ENCODE data around the gene MLX.
"Not testable (repeated sequence)": the region's sequence is repeated elsewhere in the genome, so short reads cannot be mapped to it uniquely, and the experiment has no call there.

The MLX gene

GRCh38 chr17:42581744-42582270, 14.9 kb downstream of the MLX start:
- no peak for DNase-seq

GRCh38 chr17:42584880-42585279, 18.0 kb downstream of the MLX start:
- peak; percentile 1 for DNase-seq

GRCh38 chr17:42585353-42585752, 18.5 kb downstream of the MLX start:
- DNase-seq, result no peak

- DNase-seq, result no peak
Measured at GRCh38 chr17:42586514-42587230, 19.8 kb downstream of the MLX start.

- no peak for DNase-seq
Measured at GRCh38 chr17:42590886-42591285, 24.0 kb downstream of the MLX start.

- DNase-seq, result no peak
Measured at GRCh38 chr17:42591411-42591810, 24.5 kb downstream of the MLX start.

- no peak for DNase-seq
Measured at GRCh38 chr17:42596386-42596785, 29.5 kb downstream of the MLX start.

- DNase-seq, result no peak
Measured at GRCh38 chr17:42598905-42599304, 32.0 kb downstream of the MLX start.

- DNase-seq, result no peak
Measured at GRCh38 chr17:42603318-42603717, 36.4 kb downstream of the MLX start.

GRCh38 chr17:42607769-42608168, 40.9 kb downstream of the MLX start:
- no peak for DNase-seq

- DNase-seq, result no peak
Measured at GRCh38 chr17:42608305-42609181, 41.6 kb downstream of the MLX start.

- peak; percentile 99 for DNase-seq
Measured at GRCh38 chr17:42609182-42609813, 42.4 kb downstream of the MLX start, which contains the start of the genes RETREG3 and TUBG1. Gene RETREG3 (minus strand): TSS chr17:42609374. CDS start chr17:42609324, 50 bp downstream. Gene TUBG1 (plus strand): TSS chr17:42609683. CDS start chr17:42609738, 55 bp downstream.

GRCh38 chr17:42609814-42610801, 43.2 kb downstream of the MLX start:
- not testable (repeated sequence) for DNase-seq

- no peak for DNase-seq
Measured at GRCh38 chr17:42612013-42612412, 45.1 kb downstream of the MLX start.

GRCh38 chr17:42613699-42614295, 46.9 kb downstream of the MLX start:
- no peak for DNase-seq

GRCh38 chr17:42617956-42618431, 51.1 kb downstream of the MLX start:
- DNase-seq, result no peak

GRCh38 chr17:42618442-42619150, 51.7 kb downstream of the MLX start:
- no peak for DNase-seq

- DNase-seq, result not testable (repeated sequence)
Measured at GRCh38 chr17:42621987-42622386, 55.1 kb downstream of the MLX start.

Measured in CD4-positive, alpha-beta T cell treated with Interferon gamma for 1 hour (primary cell).